H1 (cell line): Measurements from ENCODE around the gene RAMACL. TPM values are rescaled to one million over a fixed set of nuclear protein-coding genes. Genes with fewer than 3 reads are reported as not detected.

Experiments used
- CTCF ChIA-PET: fragments of 300-600 bp; sonication (Branson Sonifier 250); formaldehyde crosslinking; loops from one replicate; lab custom pipeline; 2021; ENCODE audit not compliant: partially characterized antibody; lab: Charles Lee
- POLR2A ChIA-PET: fragments of 300-600 bp; sonication (Branson Sonifier 250); formaldehyde crosslinking; loops from one replicate; lab custom pipeline; 2021; ENCODE audit warnings: inconsistent platforms; ENCODE audit not compliant: partially characterized antibody; lab: Charles Lee
- DNase-seq, 2 experiments: peaks; one replicate each; pipeline versions ENCODE4 v3.0.0 to v3.0.0-alpha.2; 2010 to 2022; ENCODE audit warnings: low spot score in 2 of 2, low read depth in 1 of 2, mixed read lengths in 1 of 2
- FAIRE-seq: peaks from 2 replicates; lab custom pipeline; 2011; peaks lifted over from hg19 to GRCh38; lab: Jason Lieb, UNC
- H2AFZ ChIP-seq: 2 replicates; pipeline ENCODE4 v1.8.1; 2012; ENCODE audit warnings: low read length, inconsistent platforms
- H2AK5ac ChIP-seq: 2 replicates; pipeline ENCODE4 v1.6.1; 2013; ENCODE audit warnings: low read depth, low read length
- H2BK120ac ChIP-seq: replicated peaks from 2 replicates; pipeline ENCODE3; 2013; ENCODE audit warnings: low read depth, low read length, inconsistent platforms
- H2BK12ac ChIP-seq: 2 replicates; pipeline ENCODE4 v1.6.1; 2013; ENCODE audit warnings: low read depth, low read length
- H2BK15ac ChIP-seq: 2 replicates; pipeline ENCODE4 v1.6.1; 2013; ENCODE audit warnings: low read length
- H2BK20ac ChIP-seq: 2 replicates; pipeline ENCODE4 v1.6.1; 2013; ENCODE audit warnings: low read length
- H2BK5ac ChIP-seq: 2 replicates; pipeline ENCODE4 v1.6.1; 2013; ENCODE audit warnings: low read depth, low read length
- H3K14ac ChIP-seq: 2 replicates; pipeline ENCODE4 v1.6.1; 2013; ENCODE audit warnings: inconsistent platforms; ENCODE audit not compliant: insufficient read length
- H3K18ac ChIP-seq: 2 replicates; pipeline ENCODE4 v1.6.1; 2013; ENCODE audit warnings: low read length; ENCODE audit errors: extremely low read depth
- H3K23ac ChIP-seq: 2 replicates; pipeline ENCODE4 v1.6.1; 2013; ENCODE audit warnings: inconsistent platforms; ENCODE audit not compliant: insufficient read length
- H3K23me2 ChIP-seq: 2 replicates; pipeline ENCODE4 v1.6.1; 2013; ENCODE audit warnings: low read depth, low read length
- H3K27ac ChIP-seq: 2 replicates; pipeline ENCODE4 v1.6.1; 2011; ENCODE audit warnings: low read depth, low read length, inconsistent platforms
- H3K27me3 ChIP-seq, 4 experiments: replicated peaks in 1 of 4; 1 replicate in 1 of 4; 2 replicates in 3 of 4; pipeline versions ENCODE4 v1.6.1 to v1.8.1; 2011 to 2013; ENCODE audit warnings: low read length in 3 of 4, mild to moderate bottlenecking in 3 of 4, inconsistent platforms in 2 of 4, mixed read lengths in 2 of 4, moderate library complexity in 1 of 4; ENCODE audit not compliant: control insufficient read depth in 3 of 4, insufficient read depth in 3 of 4; ENCODE audit errors: extremely low read depth in 1 of 4
- H3K36me3 ChIP-seq, 4 experiments: 2 replicates each; pipeline versions ENCODE4 v1.6.1 to v1.8.1; 2011 to 2013; ENCODE audit warnings: mild to moderate bottlenecking in 4 of 4, low read length in 3 of 4, moderate library complexity in 2 of 4, control low read depth in 1 of 4, inconsistent platforms in 1 of 4; ENCODE audit not compliant: insufficient read depth in 4 of 4, control insufficient read depth in 2 of 4
- H3K4ac ChIP-seq: replicated peaks from 2 replicates; pipeline ENCODE3; 2013; ENCODE audit warnings: low read length, low read depth, mixed read lengths, inconsistent platforms; ENCODE audit not compliant: insufficient read length
- H3K4me1 ChIP-seq, 4 experiments: replicated peaks in 1 of 4; 1 replicate in 1 of 4; 2 replicates in 3 of 4; pipeline versions ENCODE4 v1.6.1 to v1.8.1; 2011 to 2013; ENCODE audit warnings: low read length in 3 of 4, inconsistent platforms in 2 of 4, mixed read lengths in 1 of 4; ENCODE audit not compliant: insufficient read depth in 4 of 4, control insufficient read depth in 3 of 4
- H3K4me2 ChIP-seq, 2 experiments: 2 replicates each; pipeline versions ENCODE4 v1.6.1 to v1.8.1; 2011 to 2013; ENCODE audit warnings: low read depth in 2 of 2, low read length in 2 of 2, control low read depth in 1 of 2, inconsistent platforms in 1 of 2, mild to moderate bottlenecking in 1 of 2; ENCODE audit not compliant: insufficient read depth in 1 of 2
- H3K4me3 ChIP-seq, 4 experiments: fragments of 200-600, 300-600 bp in 1 of 4; sonication (generic), shearing (Covaris generic), sonication (Bioruptor Twin) in 1 of 4; 2 replicates each; pipeline versions ENCODE4 v1.5.1 to v1.8.1; 2011 to 2016; ENCODE audit warnings: low read length in 4 of 4, low read depth in 3 of 4, control low read depth in 2 of 4, inconsistent platforms in 2 of 4, mild to moderate bottlenecking in 2 of 4, mixed read lengths in 1 of 4, moderate library complexity in 1 of 4; ENCODE audit not compliant: insufficient read depth in 2 of 4; ENCODE audit errors: extremely low read depth in 1 of 4
- H3K56ac ChIP-seq: replicated peaks from 2 replicates; pipeline ENCODE3; 2013; ENCODE audit warnings: low read depth, mild to moderate bottlenecking, mixed read lengths, low read length, inconsistent platforms; ENCODE audit not compliant: insufficient read length
- H3K79me1 ChIP-seq: 2 replicates; pipeline ENCODE4 v1.6.1; 2013; ENCODE audit warnings: low read depth, low read length, control low read depth
- H3K79me2 ChIP-seq, 2 experiments: 2 replicates each; pipeline versions ENCODE4 v1.6.1 to v1.8.1; 2012 to 2013; ENCODE audit warnings: low read length in 2 of 2, mild to moderate bottlenecking in 2 of 2, inconsistent platforms in 1 of 2; ENCODE audit not compliant: insufficient read depth in 2 of 2, control insufficient read depth in 1 of 2
- H3K9ac ChIP-seq, 4 experiments: replicated peaks in 1 of 4; 1 replicate in 1 of 4; 2 replicates in 3 of 4; pipeline versions ENCODE4 v1.6.1 to v1.8.1; 2011 to 2013; ENCODE audit warnings: low read depth in 3 of 4, low read length in 3 of 4, control low read depth in 2 of 4, mild to moderate bottlenecking in 2 of 4, moderate library complexity in 2 of 4, inconsistent platforms in 1 of 4; ENCODE audit errors: extremely low read depth in 1 of 4
- H3K9me3 ChIP-seq, 2 experiments: 2 replicates each; pipeline versions ENCODE4 v1.6.1 to v1.8.1; 2012 to 2013; ENCODE audit warnings: mild to moderate bottlenecking in 2 of 2, moderate library complexity in 2 of 2, control low read depth in 1 of 2, inconsistent platforms in 1 of 2, low read depth in 1 of 2, low read length in 1 of 2, mixed read lengths in 1 of 2; ENCODE audit not compliant: insufficient read depth in 2 of 2
- H4K20me1 ChIP-seq, 2 experiments: replicated peaks in 1 of 2; 2 replicates each; pipeline versions ENCODE3 to v1.8.1; 2011 to 2013; ENCODE audit warnings: inconsistent platforms in 2 of 2, low read length in 2 of 2, mild to moderate bottlenecking in 1 of 2; ENCODE audit not compliant: insufficient read depth in 2 of 2, control insufficient read depth in 1 of 2
- H4K5ac ChIP-seq: 2 replicates; pipeline ENCODE4 v1.6.1; 2013; ENCODE audit warnings: low read length, low read depth, mixed read lengths, inconsistent platforms; ENCODE audit not compliant: insufficient read length
- H4K8ac ChIP-seq: 2 replicates; pipeline ENCODE4 v1.8.0; 2013; ENCODE audit warnings: mild to moderate bottlenecking, moderate library complexity, low read length, inconsistent platforms; ENCODE audit not compliant: insufficient read depth; ENCODE audit errors: extremely low read depth
- H4K91ac ChIP-seq: replicated peaks from 2 replicates; pipeline ENCODE3; 2013; ENCODE audit warnings: low read length, mixed read lengths, inconsistent platforms; ENCODE audit not compliant: insufficient read length
- CREB1 ChIP-seq: IDR thresholded peaks from 2 replicates; pipeline ENCODE4 v1.6.1; 2012; ENCODE audit warnings: inconsistent platforms
- CTBP2 ChIP-seq: IDR thresholded peaks from 2 replicates; pipeline ENCODE4 v1.7.0; 2011; ENCODE audit warnings: borderline replicate concordance, mild to moderate bottlenecking, moderate library complexity, mixed read lengths, low read length; ENCODE audit not compliant: insufficient read depth, insufficient read length
- KDM5A ChIP-seq: fragments of 200-600 bp; IDR thresholded peaks from 2 replicates; pipeline ENCODE4 v1.7.1; 2012; ENCODE audit warnings: mild to moderate bottlenecking, low read length, inconsistent platforms, mixed read lengths
- MAFK ChIP-seq: IDR thresholded peaks from 2 replicates; pipeline ENCODE4 v1.6.1; 2012; ENCODE audit warnings: low read depth, mild to moderate bottlenecking, improper control_type of control experiment, low read length
- RFX5 ChIP-seq: IDR thresholded peaks from 2 replicates; pipeline ENCODE4 v1.6.1; 2011; ENCODE audit warnings: low read depth, low read length, improper control_type of control experiment, borderline replicate concordance
- RNF2 ChIP-seq: fragments of 200-900, 300-1000 bp; sonication (generic); IDR thresholded peaks from 2 replicates; pipeline ENCODE4 v1.7.1; 2016; ENCODE audit warnings: borderline replicate concordance, low read depth, mild to moderate bottlenecking, antibody characterized with exemption, low read length; ENCODE audit not compliant: poor library complexity, severe bottlenecking; ENCODE audit errors: missing control alignments
- WGBS, 2 experiments: shearing (Covaris generic) in 1 of 2; methylation state at CpG; one replicate each; pipeline versions ENCODE4 v1.1.6 to v1.1.7; 2013 to 2015; ENCODE audit warnings: low lambda C conversion rate in 2 of 2, mixed read lengths in 2 of 2, inconsistent platforms in 1 of 2, low coverage in 1 of 2, missing lambda C conversion rate in 1 of 2; ENCODE audit not compliant: insufficient replicate concordance in 2 of 2, insufficient coverage in 1 of 2, insufficient read length in 1 of 2; ENCODE audit errors: extremely low coverage in 1 of 2, missing lambda C conversion rate in 1 of 2; 5-methylcytosine and 5-hydroxymethylcytosine counted together
- polyA plus RNA-seq, 7 experiments: library from polyadenylated mRNA; depleted of rRNA in 3 of 7; stranded (reverse) in 5 of 7; unstranded in 2 of 7; fragments of >200 nt in 5 of 7; fragments of 200-250 nt in 2 of 7; gene quantifications; 1 replicate in 5 of 7; 2 replicates in 1 of 7; 4 replicates in 1 of 7; pipeline versions ENCODE4 v1.2.1 to v1.2.3, GENCODE V29; 2011 to 2013; ENCODE audit warnings: missing spikeins in 2 of 7, mixed read lengths in 2 of 7
- total RNA-seq: library from RNA; stranded (reverse); fragmentation: NEBNext Ultra II Directional; extraction: Animal tissue kit (Norgen Biotek cat#: 25700); gene quantifications from 2 replicates; pipeline ENCODE4 v1.2.1, GENCODE V29; 2021
- TF ChIP-seq, protein P1 (sequence below): IDR thresholded peaks from 2 replicates; pipeline ENCODE4 v1.6.1; 2011; ENCODE audit warnings: low read depth, mild to moderate bottlenecking, low read length; ENCODE audit not compliant: insufficient read depth

RAMACL gene
- total and polyA plus RNA-seq, 2 of the 8 experiments (the other 6 are each of a cell fraction or from before 2014, with no cell fraction given) = 0.23 to 0.97 TPM

GRCh38 chr6:166560222-166560621, 26.3 kb downstream of the RAMACL start:
- H2BK120ac ChIP-seq = no peak overlapping the region
- POLR2A ChIA-PET = no interaction called here
- no peak overlapping the region for H3K9ac ChIP-seq
- H3K79me1 ChIP-seq = peaks cover 5% of the 10 kb centered on the region
- no peak overlapping the region for H4K91ac ChIP-seq
- no peak overlapping the region for H2BK20ac ChIP-seq
- H4K5ac ChIP-seq = no peak overlapping the region
- no peak overlapping the region for H3K4ac ChIP-seq
- H2AK5ac ChIP-seq = no peak overlapping the region; the same call in 1 of the 2 replicates
- no peak overlapping the region for H2BK15ac ChIP-seq
- no peak overlapping the region for H2BK12ac ChIP-seq
- no peak overlapping the region for H3K23ac ChIP-seq
- H3K4me1 ChIP-seq = peaks cover 0 to 15% (median 2%) of the 10 kb centered on the region in 4 experiments; a peak in 5 of 7 replicates
- H2BK5ac ChIP-seq = no peak overlapping the region
- H3K4me2 ChIP-seq = no peak overlapping the region
- no peak overlapping the region for H3K27ac ChIP-seq
- no peak overlapping the region for H3K18ac ChIP-seq
- TF ChIP-seq MAFK (no peak), RNF2 (no peak), RFX5 (no peak), CTBP2 (no peak), KDM5A (no peak), CREB1 (no peak)
- TF ChIP-seq, protein P1, sequence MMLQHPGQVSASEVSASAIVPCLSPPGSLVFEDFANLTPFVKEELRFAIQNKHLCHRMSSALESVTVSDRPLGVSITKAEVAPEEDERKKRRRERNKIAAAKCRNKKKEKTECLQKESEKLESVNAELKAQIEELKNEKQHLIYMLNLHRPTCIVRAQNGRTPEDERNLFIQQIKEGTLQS = no peak
- TF ChIP-seq, all 59 proteins: peak for 0
- FAIRE-seq (no peak), DNase-seq (no peak)
- CTCF ChIA-PET = interaction anchor here (0.6 kb wide), 1 partner anchor 1258 kb away, joined by 4 read pairs; no protein-coding TSS in a partner anchor
- Histone ChIP-seq H3K14ac (no peak overlapping the region), H3K27me3 (no peaks in the 10 kb centered on the region), H4K8ac (no peak overlapping the region), H3K9me3 (no peaks in the 10 kb centered on the region), H3K36me3 (no peaks in the 10 kb centered on the region), H3K4me3 (no peak overlapping the region), H3K56ac (no peak overlapping the region), H4K20me1 (peaks cover 3 to 8% of the 10 kb centered on the region in 2 experiments), H3K79me2 (peaks cover 3 to 44% of the 10 kb centered on the region in 2 experiments; a peak in 3 of 4 replicates), H2AFZ (no peak overlapping the region), H3K23me2 (no peaks in the 10 kb centered on the region)
- 84% methylated on average over 3 of the region's 3 CpGs; no CpG with 5 or more reads in 1 of the 2 experiments for WGBS, 2 experiments
